ENCODE data around the gene TRDMT1. TPM values are rescaled to one million over a fixed set of nuclear protein-coding genes. Genes with fewer than 3 reads are reported as not detected.

Gene TRDMT1
- total RNA-seq, 2 experiments from 2014 or later = 10.4 to 12.2 TPM

- no peak overlapping the region for H3K4me2 ChIP-seq (ENCODE audit: low read length)
- H3K36me3 ChIP-seq (ENCODE audit: insufficient read depth, low read length) = no peaks in the 10 kb centered on the region
- H3K4me1 ChIP-seq (ENCODE audit: insufficient read depth, low read length, poor library complexity, severe bottlenecking) = no peaks in the 10 kb centered on the region
- no TSS peak for BruUV-seq (replicated peaks)
- H3K4me3 ChIP-seq (ENCODE audit: low read depth, low read length, poor library complexity, severe bottlenecking) = no peak overlapping the region
- no peaks in the 10 kb centered on the region for H3K79me2 ChIP-seq (ENCODE audit: insufficient read depth, low read depth, low read length)
- POLR2A ChIA-PET = no interaction called here
- H2AFZ ChIP-seq (ENCODE audit: low read length) = no peak overlapping the region
- H3K9me2 ChIP-seq (ENCODE audit: insufficient read depth, low read length) = no peaks in the 10 kb centered on the region
- H4K20me1 ChIP-seq (ENCODE audit: insufficient read depth, low read length) = no peaks in the 10 kb centered on the region
- TF ChIP-seq EZH2phosphoT487 (IDR thresholded peaks at IDR 0.05; ENCODE audit: borderline replicate concordance, low read depth, low read length) = no peak
- no peak for TF ChIP-seq CTCF (conservative IDR thresholded peaks at IDR 0.05; ENCODE audit: low read length)
- intact Hi-C loops (cut with micrococcal nuclease; ENCODE audit: unreplicated experiment) = no loop called here
- CTCF ChIA-PET (ENCODE audit: unreplicated experiment) = no interaction called here
- no peaks in the 10 kb centered on the region for H3K9me3 ChIP-seq (ENCODE audit: low read length)
- no peak for DNase-seq (ENCODE audit: low spot score)
- no peak overlapping the region for H3K27ac ChIP-seq (ENCODE audit: low read depth, low read length, poor library complexity, severe bottlenecking)
Measured at GRCh38 chr10:17113889-17114540, 87.5 kb downstream of the TRDMT1 start.

GRCh38 chr10:17113346-17113745 is 88.1 kb downstream of the TRDMT1 start:
- no peak overlapping the region for H3K27ac ChIP-seq (ENCODE audit: low read depth, low read length, poor library complexity, severe bottlenecking)
- no peaks in the 10 kb centered on the region for H3K9me3 ChIP-seq (ENCODE audit: low read length)
- H3K4me1 ChIP-seq (ENCODE audit: insufficient read depth, low read length, poor library complexity, severe bottlenecking) = no peaks in the 10 kb centered on the region
- H3K4me2 ChIP-seq (ENCODE audit: low read length) = no peak overlapping the region
- no peaks in the 10 kb centered on the region for H3K79me2 ChIP-seq (ENCODE audit: insufficient read depth, low read depth, low read length)
- H3K36me3 ChIP-seq (ENCODE audit: insufficient read depth, low read length) = no peaks in the 10 kb centered on the region
- no peak for TF ChIP-seq EZH2phosphoT487 (IDR thresholded peaks at IDR 0.05; ENCODE audit: borderline replicate concordance, low read depth, low read length)
- no peak for TF ChIP-seq CTCF (conservative IDR thresholded peaks at IDR 0.05; ENCODE audit: low read length)
- ChIA-PET POLR2A (interaction anchor here (0.5 kb wide), 1 partner anchor 326 kb away, joined by 5 read pairs; no protein-coding TSS in a partner anchor), CTCF (ENCODE audit: unreplicated experiment) (no interaction called here)
- no peak overlapping the region for H2AFZ ChIP-seq (ENCODE audit: low read length)
- no TSS peak for BruUV-seq (replicated peaks)
- H3K9me2 ChIP-seq (ENCODE audit: insufficient read depth, low read length) = no peaks in the 10 kb centered on the region
- DNase-seq (ENCODE audit: low spot score) = no peak
- H3K4me3 ChIP-seq (ENCODE audit: low read depth, low read length, poor library complexity, severe bottlenecking) = no peak overlapping the region
- no peaks in the 10 kb centered on the region for H4K20me1 ChIP-seq (ENCODE audit: insufficient read depth, low read length)
- intact Hi-C loops (cut with micrococcal nuclease; ENCODE audit: unreplicated experiment) = no loop called here

GRCh38 chr10:17112566-17112965 is 88.9 kb downstream of the TRDMT1 start:
- H3K79me2 ChIP-seq (ENCODE audit: insufficient read depth, low read depth, low read length) = no peaks in the 10 kb centered on the region
- no peak overlapping the region for H2AFZ ChIP-seq (ENCODE audit: low read length)
- CTCF ChIA-PET (ENCODE audit: unreplicated experiment) = no interaction called here
- no peak overlapping the region for H3K4me3 ChIP-seq (ENCODE audit: low read depth, low read length, poor library complexity, severe bottlenecking)
- TF ChIP-seq EZH2phosphoT487 (IDR thresholded peaks at IDR 0.05; ENCODE audit: borderline replicate concordance, low read depth, low read length) = no peak
- no peak for TF ChIP-seq CTCF (conservative IDR thresholded peaks at IDR 0.05; ENCODE audit: low read length)
- H3K36me3 ChIP-seq (ENCODE audit: insufficient read depth, low read length) = no peaks in the 10 kb centered on the region
- no peak overlapping the region for H3K4me2 ChIP-seq (ENCODE audit: low read length)
- intact Hi-C loops (cut with micrococcal nuclease; ENCODE audit: unreplicated experiment) = no loop called here
- H3K9me2 ChIP-seq (ENCODE audit: insufficient read depth, low read length) = no peaks in the 10 kb centered on the region
- DNase-seq (ENCODE audit: low spot score) = no peak
- no peak overlapping the region for H3K27ac ChIP-seq (ENCODE audit: low read depth, low read length, poor library complexity, severe bottlenecking)
- no TSS peak for BruUV-seq (replicated peaks)
- H4K20me1 ChIP-seq (ENCODE audit: insufficient read depth, low read length) = no peaks in the 10 kb centered on the region
- H3K9me3 ChIP-seq (ENCODE audit: low read length) = no peaks in the 10 kb centered on the region
- no peaks in the 10 kb centered on the region for H3K4me1 ChIP-seq (ENCODE audit: insufficient read depth, low read length, poor library complexity, severe bottlenecking)
- POLR2A ChIA-PET = interaction anchor here (0.5 kb wide), 1 partner anchor 327 kb away, joined by 5 read pairs; no protein-coding TSS in a partner anchor
